ENCODE results near the gene ARHGEF40.

- TF ChIP-seq CTCF (IDR thresholded peaks at IDR 0.05; ENCODE audit: low read depth, low read length, poor library complexity, severe bottlenecking), result no peak
- no peak for TF ChIP-seq EZH2phosphoT487 (IDR thresholded peaks at IDR 0.05; ENCODE audit: borderline replicate concordance, low read length)
Observed at GRCh38 chr14:21020977-21021545, 49.0 kb upstream of the ARHGEF40 start.
